MM.1S (cell line): ENCODE data around the gene KSR1.

ENCODE experiments used
- CTCF ChIP-seq: fragments of 300-600 bp; sonication (generic); IDR thresholded peaks from 2 replicates; pipeline ENCODE4 v1.5.1; 2016; ENCODE audit warnings: antibody characterized with exemption, low read length, mixed read lengths
- EZH2 ChIP-seq: fragments of 300-600 bp; sonication (generic); optimal IDR thresholded peaks from 2 replicates; pipeline ENCODE3; 2017; ENCODE audit warnings: low read depth, mild to moderate bottlenecking, antibody characterized with exemption, low read length, mixed read lengths
- EZH2phosphoT487 ChIP-seq: fragments of 300-600 bp; sonication (generic); IDR thresholded peaks from 2 replicates; pipeline ENCODE4 v1.6.1; 2018; ENCODE audit warnings: antibody characterized with exemption, low read length

- TF ChIP-seq CTCF (no peak), EZH2phosphoT487 (no peak), EZH2 (no peak)
Measured at GRCh38 chr17:27552276-27552732, 96.1 kb downstream of the KSR1 start.
